ENCODE results near the gene ANKZF1. TPM values are rescaled to one million over a fixed set of nuclear protein-coding genes. Genes with fewer than 3 reads are reported as not detected.

ANKZF1 gene
- 56.5 TPM for polyA plus RNA-seq (2013, experiment 1 of 4)
- polyA plus RNA-seq (2013, experiment 2 of 4): 43.4 TPM
- polyA plus RNA-seq (2013, experiment 3 of 4): 45.4 TPM
- 57.5 TPM for polyA plus RNA-seq (2013, experiment 4 of 4)

- 0% methylated on average over 80 of the region's 80 CpGs for WGBS, 2 experiments
- Histone ChIP-seq H3K4me3 (ENCODE audit: insufficient read depth, low read depth, low read length) (peak within 1 kb of the TSS; percentile 71), H3K27ac (ENCODE audit: insufficient read depth, low read depth, low read length, poor library complexity, severe bottlenecking) (peak within 1 kb of the TSS; percentile 83), H3K9me3 (ENCODE audit: control insufficient read depth, low read length) (no peaks in the 10 kb centered on the region), H3K27me3 (ENCODE audit: control insufficient read depth, insufficient read depth, low read length, poor library complexity, severe bottlenecking) (no peaks in the 10 kb centered on the region), H3K4me1 (ENCODE audit: control insufficient read depth, insufficient read depth, low read length) (peaks cover 13% of the 10 kb centered on the region), H3K36me3 (ENCODE audit: control insufficient read depth, insufficient read depth, low read length) (peaks cover 23% of the 10 kb centered on the region)
Measured at GRCh38 chr2:219229305-219230058, at the start of gene ANKZF1, which contains the start of gene ATG9A. TSS of gene ANKZF1 (plus strand) at chr2:219229806. CDS start at chr2:219230258, 452 bp downstream. TSS of gene ATG9A (minus strand) at chr2:219229636. CDS start at chr2:219228024, 1,612 bp downstream.

GRCh38 chr2:219180961-219181360, 48.6 kb upstream of the ANKZF1 start:
- 93 to 95% methylated on average over 5 of the region's 5 CpGs for WGBS, 2 experiments
- Histone ChIP-seq H3K27ac (ENCODE audit: insufficient read depth, low read depth, low read length, poor library complexity, severe bottlenecking) (no peak overlapping the region), H3K27me3 (ENCODE audit: control insufficient read depth, insufficient read depth, low read length, poor library complexity, severe bottlenecking) (no peaks in the 10 kb centered on the region), H3K4me1 (ENCODE audit: control insufficient read depth, insufficient read depth, low read length) (peaks cover 12% of the 10 kb centered on the region), H3K4me3 (ENCODE audit: insufficient read depth, low read depth, low read length) (no peak overlapping the region), H3K9me3 (ENCODE audit: control insufficient read depth, low read length) (no peaks in the 10 kb centered on the region), H3K36me3 (ENCODE audit: control insufficient read depth, insufficient read depth, low read length) (peaks cover 35% of the 10 kb centered on the region)

- Histone ChIP-seq H3K9me3 (ENCODE audit: control insufficient read depth, low read length) (no peaks in the 10 kb centered on the region), H3K4me1 (ENCODE audit: control insufficient read depth, insufficient read depth, low read length) (peaks cover 9% of the 10 kb centered on the region), H3K36me3 (ENCODE audit: control insufficient read depth, insufficient read depth, low read length) (peaks cover 35% of the 10 kb centered on the region), H3K27me3 (ENCODE audit: control insufficient read depth, insufficient read depth, low read length, poor library complexity, severe bottlenecking) (no peaks in the 10 kb centered on the region), H3K4me3 (ENCODE audit: insufficient read depth, low read depth, low read length) (no peak overlapping the region), H3K27ac (ENCODE audit: insufficient read depth, low read depth, low read length, poor library complexity, severe bottlenecking) (no peak overlapping the region)
- 91 to 96% methylated on average over 6 of the region's 6 CpGs for WGBS, 2 experiments
Measured at GRCh38 chr2:219181531-219181930, 48.1 kb upstream of the ANKZF1 start.

GRCh38 chr2:219182331-219183150, 47.1 kb upstream of the ANKZF1 start:
- H3K27ac ChIP-seq (ENCODE audit: insufficient read depth, low read depth, low read length, poor library complexity, severe bottlenecking): no peak overlapping the region
- no peak overlapping the region for H3K4me3 ChIP-seq (ENCODE audit: insufficient read depth, low read depth, low read length)
- peaks cover 35% of the 10 kb centered on the region for H3K36me3 ChIP-seq (ENCODE audit: control insufficient read depth, insufficient read depth, low read length)
- peaks cover 9% of the 10 kb centered on the region for H3K4me1 ChIP-seq (ENCODE audit: control insufficient read depth, insufficient read depth, low read length)
- no peaks in the 10 kb centered on the region for H3K27me3 ChIP-seq (ENCODE audit: control insufficient read depth, insufficient read depth, low read length, poor library complexity, severe bottlenecking)
- H3K9me3 ChIP-seq (ENCODE audit: control insufficient read depth, low read length): no peaks in the 10 kb centered on the region
- WGBS, 2 experiments: 94% methylated on average over 8 of the region's 8 CpGs

- H3K27ac ChIP-seq (ENCODE audit: insufficient read depth, low read depth, low read length, poor library complexity, severe bottlenecking): no peak overlapping the region
- no peaks in the 10 kb centered on the region for H3K27me3 ChIP-seq (ENCODE audit: control insufficient read depth, insufficient read depth, low read length, poor library complexity, severe bottlenecking)
- H3K4me3 ChIP-seq (ENCODE audit: insufficient read depth, low read depth, low read length): no peak overlapping the region
- H3K36me3 ChIP-seq (ENCODE audit: control insufficient read depth, insufficient read depth, low read length): peaks cover 35% of the 10 kb centered on the region
- no peaks in the 10 kb centered on the region for H3K9me3 ChIP-seq (ENCODE audit: control insufficient read depth, low read length)
- H3K4me1 ChIP-seq (ENCODE audit: control insufficient read depth, insufficient read depth, low read length): peaks cover 9% of the 10 kb centered on the region
- WGBS, 2 experiments: 92 to 94% methylated on average over 6 of the region's 6 CpGs
Measured at GRCh38 chr2:219183151-219183772, 46.3 kb upstream of the ANKZF1 start.

GRCh38 chr2:219184121-219184520, 45.5 kb upstream of the ANKZF1 start:
- Histone ChIP-seq H3K9me3 (ENCODE audit: control insufficient read depth, low read length) (no peaks in the 10 kb centered on the region), H3K4me3 (ENCODE audit: insufficient read depth, low read depth, low read length) (no peak overlapping the region), H3K36me3 (ENCODE audit: control insufficient read depth, insufficient read depth, low read length) (peaks cover 35% of the 10 kb centered on the region), H3K27ac (ENCODE audit: insufficient read depth, low read depth, low read length, poor library complexity, severe bottlenecking) (no peak overlapping the region), H3K4me1 (ENCODE audit: control insufficient read depth, insufficient read depth, low read length) (peaks cover 3% of the 10 kb centered on the region), H3K27me3 (ENCODE audit: control insufficient read depth, insufficient read depth, low read length, poor library complexity, severe bottlenecking) (no peaks in the 10 kb centered on the region)
- 96 to 98% methylated on average over 2 of the region's 2 CpGs for WGBS, 2 experiments

GRCh38 chr2:219186754-219187456, 42.7 kb upstream of the ANKZF1 start:
- Histone ChIP-seq H3K36me3 (ENCODE audit: control insufficient read depth, insufficient read depth, low read length) (peaks cover 11% of the 10 kb centered on the region), H3K27ac (ENCODE audit: insufficient read depth, low read depth, low read length, poor library complexity, severe bottlenecking) (no peak overlapping the region), H3K9me3 (ENCODE audit: control insufficient read depth, low read length) (no peaks in the 10 kb centered on the region), H3K27me3 (ENCODE audit: control insufficient read depth, insufficient read depth, low read length, poor library complexity, severe bottlenecking) (no peaks in the 10 kb centered on the region), H3K4me1 (ENCODE audit: control insufficient read depth, insufficient read depth, low read length) (no peaks in the 10 kb centered on the region), H3K4me3 (ENCODE audit: insufficient read depth, low read depth, low read length) (no peak overlapping the region)
- WGBS, 2 experiments: 88 to 92% methylated on average over 7 of the region's 7 CpGs

- H3K4me1 ChIP-seq (ENCODE audit: control insufficient read depth, insufficient read depth, low read length): no peaks in the 10 kb centered on the region
- no peaks in the 10 kb centered on the region for H3K27me3 ChIP-seq (ENCODE audit: control insufficient read depth, insufficient read depth, low read length, poor library complexity, severe bottlenecking)
- no peak overlapping the region for H3K4me3 ChIP-seq (ENCODE audit: insufficient read depth, low read depth, low read length)
- WGBS, 2 experiments: 88 to 100% methylated on average over 1 of the region's 1 CpG
- no peaks in the 10 kb centered on the region for H3K36me3 ChIP-seq (ENCODE audit: control insufficient read depth, insufficient read depth, low read length)
- no peaks in the 10 kb centered on the region for H3K9me3 ChIP-seq (ENCODE audit: control insufficient read depth, low read length)
- no peak overlapping the region for H3K27ac ChIP-seq (ENCODE audit: insufficient read depth, low read depth, low read length, poor library complexity, severe bottlenecking)
Measured at GRCh38 chr2:219197388-219197787, 32.2 kb upstream of the ANKZF1 start.

- Histone ChIP-seq H3K27me3 (ENCODE audit: control insufficient read depth, insufficient read depth, low read length, poor library complexity, severe bottlenecking) (no peaks in the 10 kb centered on the region), H3K36me3 (ENCODE audit: control insufficient read depth, insufficient read depth, low read length) (no peaks in the 10 kb centered on the region), H3K4me3 (ENCODE audit: insufficient read depth, low read depth, low read length) (no peak overlapping the region), H3K4me1 (ENCODE audit: control insufficient read depth, insufficient read depth, low read length) (no peaks in the 10 kb centered on the region), H3K9me3 (ENCODE audit: control insufficient read depth, low read length) (no peaks in the 10 kb centered on the region), H3K27ac (ENCODE audit: insufficient read depth, low read depth, low read length, poor library complexity, severe bottlenecking) (no peak overlapping the region)
- 78 to 82% methylated on average over 5 of the region's 5 CpGs for WGBS, 2 experiments
Measured at GRCh38 chr2:219198974-219199373, 30.6 kb upstream of the ANKZF1 start.
